ENCODE measurements around the gene TMEM169.

The TMEM169 gene

GRCh38 chr2:216107760-216108159, 26.0 kb downstream of the TMEM169 start:
- no peak overlapping the region for H3K27ac ChIP-seq (ENCODE audit: low read depth, low read length, poor library complexity, severe bottlenecking)
- H3K79me2 ChIP-seq (ENCODE audit: insufficient read depth, low read length), result peaks cover 28% of the 10 kb centered on the region
- TF ChIP-seq EZH2 (IDR thresholded peaks at IDR 0.05; ENCODE audit: borderline replicate concordance, low read length), result no peak
- TF ChIP-seq, protein P1, sequence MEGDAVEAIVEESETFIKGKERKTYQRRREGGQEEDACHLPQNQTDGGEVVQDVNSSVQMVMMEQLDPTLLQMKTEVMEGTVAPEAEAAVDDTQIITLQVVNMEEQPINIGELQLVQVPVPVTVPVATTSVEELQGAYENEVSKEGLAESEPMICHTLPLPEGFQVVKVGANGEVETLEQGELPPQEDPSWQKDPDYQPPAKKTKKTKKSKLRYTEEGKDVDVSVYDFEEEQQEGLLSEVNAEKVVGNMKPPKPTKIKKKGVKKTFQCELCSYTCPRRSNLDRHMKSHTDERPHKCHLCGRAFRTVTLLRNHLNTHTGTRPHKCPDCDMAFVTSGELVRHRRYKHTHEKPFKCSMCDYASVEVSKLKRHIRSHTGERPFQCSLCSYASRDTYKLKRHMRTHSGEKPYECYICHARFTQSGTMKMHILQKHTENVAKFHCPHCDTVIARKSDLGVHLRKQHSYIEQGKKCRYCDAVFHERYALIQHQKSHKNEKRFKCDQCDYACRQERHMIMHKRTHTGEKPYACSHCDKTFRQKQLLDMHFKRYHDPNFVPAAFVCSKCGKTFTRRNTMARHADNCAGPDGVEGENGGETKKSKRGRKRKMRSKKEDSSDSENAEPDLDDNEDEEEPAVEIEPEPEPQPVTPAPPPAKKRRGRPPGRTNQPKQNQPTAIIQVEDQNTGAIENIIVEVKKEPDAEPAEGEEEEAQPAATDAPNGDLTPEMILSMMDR (IDR thresholded peaks at IDR 0.05; ENCODE audit: low read length), result no peak
- H3K9me2 ChIP-seq (ENCODE audit: low read depth, low read length), result no peaks in the 10 kb centered on the region
- no peaks in the 10 kb centered on the region for H3K9me3 ChIP-seq (ENCODE audit: low read length)
- no peak overlapping the region for H2AFZ ChIP-seq (ENCODE audit: low read length)
- H3K4me3 ChIP-seq (ENCODE audit: low read depth, low read length, poor library complexity, severe bottlenecking), result no peak overlapping the region
- 0 out of 2 replicates have a peak, but pooled peaks cover under 1% of the 10 kb centered on the region for H3F3A ChIP-seq (ENCODE audit: insufficient read depth, low read length)
- no peaks in the 10 kb centered on the region for H4K20me1 ChIP-seq (ENCODE audit: insufficient read depth, low read length)
- H3K9ac ChIP-seq (ENCODE audit: low read length), result no peak overlapping the region
- H3K4me2 ChIP-seq (ENCODE audit: low read length), result no peak overlapping the region
- H3K4me1 ChIP-seq (ENCODE audit: insufficient read depth, low read length, severe bottlenecking), result peaks cover 32% of the 10 kb centered on the region
- H3K27me3 ChIP-seq (ENCODE audit: insufficient read depth, low read length), result no peaks in the 10 kb centered on the region
- peaks cover 25% of the 10 kb centered on the region for H3K36me3 ChIP-seq (ENCODE audit: insufficient read depth, low read length)

DNA sequence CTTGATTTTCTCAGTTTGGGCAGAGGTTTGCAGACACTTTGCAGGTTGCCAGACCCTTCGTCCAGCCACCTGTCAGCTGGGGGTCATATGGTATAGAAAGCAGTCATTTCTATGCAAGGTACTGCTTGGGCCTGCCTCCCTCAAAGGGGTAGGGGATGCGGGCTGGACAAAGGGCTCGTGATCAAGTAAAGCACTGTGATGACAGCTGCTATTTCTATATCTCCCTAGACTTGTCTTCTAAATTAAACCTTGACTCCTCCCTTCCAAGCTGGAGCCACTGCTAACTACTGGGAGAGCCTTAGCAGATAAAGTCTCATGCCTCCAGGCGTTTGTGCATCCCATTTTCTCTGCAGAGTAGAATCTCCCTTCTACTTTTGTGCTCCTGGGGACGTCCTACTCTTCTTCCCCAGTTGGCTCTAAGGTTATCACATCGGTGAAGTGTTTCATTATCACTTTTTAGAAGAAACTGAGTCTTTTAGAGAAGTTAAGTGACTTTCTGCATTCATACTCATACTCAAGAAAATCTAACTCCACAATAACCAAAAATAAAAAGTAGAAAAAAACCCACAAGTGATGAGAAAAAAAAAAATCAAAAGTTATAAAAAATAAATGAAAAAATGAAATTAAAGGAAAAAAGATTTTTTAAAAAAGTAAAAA, 26.7 kb downstream of the TMEM169 start:
- Histone ChIP-seq H2AFZ (ENCODE audit: low read length) (no peak overlapping the region), H3K9me3 (ENCODE audit: low read length) (no peaks in the 10 kb centered on the region)

GRCh38 chr2:216108967-216109921, 27.5 kb downstream of the TMEM169 start, which contains the start of gene XRCC5:
XRCC5 (plus strand) TSS chr2:216109348; CDS start chr2:216109437, 89 bp downstream.
- Histone ChIP-seq H2AFZ (ENCODE audit: low read length) (no peak within 1 kb of the TSS), H3K9ac (ENCODE audit: low read length) (peak within 1 kb of the TSS; percentile 98), H3K4me1 (ENCODE audit: insufficient read depth, low read length, severe bottlenecking) (peaks cover 41% of the 10 kb centered on the region), H3K27me3 (ENCODE audit: insufficient read depth, low read length) (no peaks in the 10 kb centered on the region), H4K20me1 (ENCODE audit: insufficient read depth, low read length) (no peaks in the 10 kb centered on the region), H3K4me2 (ENCODE audit: low read length) (peak within 1 kb of the TSS; percentile 87), H3K9me3 (ENCODE audit: low read length) (no peaks in the 10 kb centered on the region), H3K9me2 (ENCODE audit: low read depth, low read length) (no peaks in the 10 kb centered on the region), H3K36me3 (ENCODE audit: insufficient read depth, low read length) (peaks cover 40% of the 10 kb centered on the region), H3K4me3 (ENCODE audit: low read depth, low read length, poor library complexity, severe bottlenecking) (peak within 1 kb of the TSS; percentile 91), H3F3A (ENCODE audit: insufficient read depth, low read length) (0 out of 2 replicates have a peak, but pooled peaks cover 7% of the 10 kb centered on the region), H3K27ac (ENCODE audit: low read depth, low read length, poor library complexity, severe bottlenecking) (peak within 1 kb of the TSS; percentile 67), H3K79me2 (ENCODE audit: insufficient read depth, low read length) (peaks cover 28% of the 10 kb centered on the region)
- TF ChIP-seq, protein P1 (IDR thresholded peaks at IDR 0.05; ENCODE audit: low read length), result no peak
- no peak for TF ChIP-seq EZH2 (IDR thresholded peaks at IDR 0.05; ENCODE audit: borderline replicate concordance, low read length)

More for the DNA sequence above, 26.7 kb downstream of the TMEM169 start:
- peak overlapping the region; percentile 91 for H3K4me3 ChIP-seq (ENCODE audit: low read depth, low read length, poor library complexity, severe bottlenecking)
- H3K79me2 ChIP-seq (ENCODE audit: insufficient read depth, low read length), result peaks cover 28% of the 10 kb centered on the region
- no peaks in the 10 kb centered on the region for H4K20me1 ChIP-seq (ENCODE audit: insufficient read depth, low read length)
- peaks cover 32% of the 10 kb centered on the region for H3K36me3 ChIP-seq (ENCODE audit: insufficient read depth, low read length)
- H3K27me3 ChIP-seq (ENCODE audit: insufficient read depth, low read length), result no peaks in the 10 kb centered on the region
- TF ChIP-seq, protein P1 (IDR thresholded peaks at IDR 0.05; ENCODE audit: low read length), result no peak
- TF ChIP-seq EZH2 (IDR thresholded peaks at IDR 0.05; ENCODE audit: borderline replicate concordance, low read length), result no peak
- peak overlapping the region; percentile 23 for H3K27ac ChIP-seq (ENCODE audit: low read depth, low read length, poor library complexity, severe bottlenecking)
- H3K9me2 ChIP-seq (ENCODE audit: low read depth, low read length), result no peaks in the 10 kb centered on the region
- 0 out of 2 replicates have a peak, but pooled peaks cover 7% of the 10 kb centered on the region for H3F3A ChIP-seq (ENCODE audit: insufficient read depth, low read length)
- H3K9ac ChIP-seq (ENCODE audit: low read length), result peak overlapping the region; percentile 54
- H3K4me1 ChIP-seq (ENCODE audit: insufficient read depth, low read length, severe bottlenecking), result peaks cover 39% of the 10 kb centered on the region
- H3K4me2 ChIP-seq (ENCODE audit: low read length), result peak overlapping the region; percentile 58
